GM18867 (cell line): Measurements from ENCODE around the gene APOL4.
"Not testable (repeated sequence)": the region's sequence is repeated elsewhere in the genome, so short reads cannot be mapped to it uniquely, and the experiment has no call there.

Experiments
- ATAC-seq: cut with Tn5 transposase; IDR thresholded peaks from one replicate; pipeline ENCODE4 v1.9.1; 2021; ENCODE audit warnings: mild to moderate bottlenecking, moderate library complexity; ENCODE audit not compliant: unreplicated experiment

The APOL4 gene

GRCh38 chr22:36209488-36209908, 7.9 kb upstream of the APOL4 start:
- ATAC-seq: not testable (repeated sequence)

- ATAC-seq: no peak
These were observed 7.3 kb upstream of the APOL4 start for GRCh38 chr22:36208914-36209313.

- ATAC-seq: no peak
These were observed 6.7 kb upstream of the APOL4 start for GRCh38 chr22:36208162-36208765.

GRCh38 chr22:36206255-36206654, 4.6 kb upstream of the APOL4 start:
- ATAC-seq: no peak

GRCh38 chr22:36205573-36205972, 4.0 kb upstream of the APOL4 start:
- ATAC-seq: not testable (repeated sequence)

- ATAC-seq: no peak
These were observed 3.0 kb upstream of the APOL4 start for GRCh38 chr22:36204632-36205015.

GRCh38 chr22:36204001-36204631, 2.5 kb upstream of the APOL4 start:
- no peak for ATAC-seq

GRCh38 chr22:36203441-36203840, 1.8 kb upstream of the APOL4 start:
- not testable (repeated sequence) for ATAC-seq

GRCh38 chr22:36202906-36203305, 1.3 kb upstream of the APOL4 start:
- ATAC-seq: not testable (repeated sequence)

GRCh38 chr22:36201025-36201424, 584 bp downstream of the APOL4 start:
- not testable (repeated sequence) for ATAC-seq

- no peak for ATAC-seq
These were observed 2.5 kb downstream of the APOL4 start for GRCh38 chr22:36199001-36199551.

GRCh38 chr22:36198536-36198935, 3.1 kb downstream of the APOL4 start:
- no peak for ATAC-seq

- ATAC-seq: no peak
These were observed 4.0 kb downstream of the APOL4 start for GRCh38 chr22:36197514-36198146.

- no peak for ATAC-seq
These were observed 4.6 kb downstream of the APOL4 start for GRCh38 chr22:36197065-36197440.

- no peak for ATAC-seq
These were observed 5.2 kb downstream of the APOL4 start for GRCh38 chr22:36196254-36197064.

GRCh38 chr22:36194971-36195370, 6.6 kb downstream of the APOL4 start:
- no peak for ATAC-seq

GRCh38 chr22:36194385-36194784, 7.2 kb downstream of the APOL4 start:
- no peak for ATAC-seq

- ATAC-seq: no peak
These were observed 8.0 kb downstream of the APOL4 start for GRCh38 chr22:36193577-36193976.

GRCh38 chr22:36193171-36193570, 8.4 kb downstream of the APOL4 start:
- ATAC-seq: no peak

GRCh38 chr22:36192542-36192941, 9.1 kb downstream of the APOL4 start:
- no peak for ATAC-seq

GRCh38 chr22:36191106-36191836, 10.3 kb downstream of the APOL4 start:
- ATAC-seq: no peak
